Endothelial cell of umbilical vein (primary cell): ENCODE data around the gene MYH11. TPM values are rescaled to one million over a fixed set of nuclear protein-coding genes. Genes with fewer than 3 reads are reported as not detected.

ENCODE experiments used
- BruUV-seq: library from RNA; stranded (reverse); fragments of 400-500 nt; replicated peaks from 2 replicates; lab custom pipeline; 2021; lab: Mats Ljungman, UMichigan
- CTCF ChIA-PET: fragments of 300-600, 350-600 bp; sonication (Branson Sonifier 250); formaldehyde crosslinking; loops from one replicate; lab custom pipeline; 2021; ENCODE audit warnings: antibody characterized with exemption, inconsistent platforms; lab: Charles Lee
- POLR2A ChIA-PET: fragments of 300-600, 350-600 bp; sonication (Branson Sonifier 250); formaldehyde crosslinking; loops from one replicate; lab custom pipeline; 2021; ENCODE audit warnings: antibody characterized with exemption, inconsistent platforms; lab: Charles Lee
- DNase-seq: peaks from one replicate; pipeline ENCODE4 v3.0.0-alpha.2; 2011; ENCODE audit warnings: low read depth, low spot score
- FAIRE-seq: peaks from 2 replicates; lab custom pipeline; 2011; peaks lifted over from hg19 to GRCh38; lab: Jason Lieb, UNC
- H2AFZ ChIP-seq: 2 replicates; pipeline ENCODE4 v1.6.0; 2012; ENCODE audit warnings: low read depth, low read length, control low read depth, inconsistent platforms
- H3K27ac ChIP-seq: 2 replicates; pipeline ENCODE4 v1.5.1; 2011; ENCODE audit warnings: low read depth, mild to moderate bottlenecking, control low read depth, low read length, moderate library complexity; ENCODE audit not compliant: insufficient read depth
- H3K27me3 ChIP-seq, 2 experiments: 2 replicates each; pipeline versions ENCODE4 v1.6.0 to v1.6.1; 2011; ENCODE audit warnings: low read length in 2 of 2, mixed read lengths in 1 of 2; ENCODE audit not compliant: control insufficient read depth in 2 of 2, insufficient read depth in 2 of 2
- H3K36me3 ChIP-seq, 2 experiments: 2 replicates in 1 of 2; 3 replicates in 1 of 2; pipeline ENCODE4 v1.5.1; 2011; ENCODE audit warnings: low read length in 2 of 2, mild to moderate bottlenecking in 1 of 2, moderate library complexity in 1 of 2; ENCODE audit not compliant: control insufficient read depth in 2 of 2, insufficient read depth in 2 of 2; ENCODE audit errors: extremely low read depth in 1 of 2
- H3K4me1 ChIP-seq: 3 replicates; pipeline ENCODE4 v1.5.1; 2011; ENCODE audit warnings: mild to moderate bottlenecking, low read length; ENCODE audit not compliant: control insufficient read depth, insufficient read depth; ENCODE audit errors: extremely low read depth
- H3K4me2 ChIP-seq: 2 replicates; pipeline ENCODE4 v1.6.1; 2011; ENCODE audit warnings: low read length, control low read depth, mixed read lengths; ENCODE audit not compliant: insufficient read depth
- H3K4me3 ChIP-seq, 3 experiments: fragments of 200-600 bp in 1 of 3; sonication (generic), shearing (Covaris generic) in 1 of 3; replicated peaks in 1 of 3; 2 replicates each; pipeline ENCODE4 v1.5.1; 2011 to 2016; ENCODE audit warnings: control low read depth in 3 of 3, low read length in 3 of 3, mild to moderate bottlenecking in 2 of 3, inconsistent platforms in 1 of 3, low read depth in 1 of 3, moderate library complexity in 1 of 3; ENCODE audit not compliant: insufficient read depth in 1 of 3
- H3K79me2 ChIP-seq: 2 replicates; pipeline ENCODE4 v1.6.0; 2012; ENCODE audit warnings: low read length, inconsistent platforms; ENCODE audit not compliant: control insufficient read depth, insufficient read depth
- H3K9ac ChIP-seq: replicated peaks from 2 replicates; pipeline ENCODE3; 2011; ENCODE audit warnings: low read length, control low read depth; ENCODE audit not compliant: insufficient read depth; ENCODE audit errors: extremely low read depth
- H3K9me1 ChIP-seq: replicated peaks from 3 replicates; pipeline ENCODE4 v1.6.0; 2011; ENCODE audit warnings: mild to moderate bottlenecking, low read length; ENCODE audit not compliant: control insufficient read depth, insufficient read depth; ENCODE audit errors: extremely low read depth
- H3K9me3 ChIP-seq: replicated peaks from 2 replicates; pipeline ENCODE4 v1.5.1; 2012; ENCODE audit warnings: low read length, inconsistent platforms; ENCODE audit not compliant: control insufficient read depth, insufficient read depth
- H4K20me1 ChIP-seq: replicated peaks from 2 replicates; pipeline ENCODE3; 2011; ENCODE audit warnings: mild to moderate bottlenecking, low read length; ENCODE audit not compliant: control insufficient read depth, insufficient read depth; ENCODE audit errors: extremely low read depth
- EZH2 ChIP-seq: IDR thresholded peaks from 2 replicates; pipeline ENCODE4 v1.6.1; 2012; ENCODE audit warnings: borderline replicate concordance, low read depth, mild to moderate bottlenecking, moderate library complexity, low read length, inconsistent platforms; ENCODE audit not compliant: severe bottlenecking
- GATA2 ChIP-seq: IDR thresholded peaks from 2 replicates; pipeline ENCODE4 v1.7.0; 2011; ENCODE audit warnings: low read depth, mild to moderate bottlenecking, moderate library complexity, mixed read lengths, low read length; ENCODE audit not compliant: insufficient read length, insufficient read depth
- JUN ChIP-seq: IDR thresholded peaks from 2 replicates; pipeline ENCODE4 v1.6.1; 2011; ENCODE audit warnings: borderline replicate concordance, low read depth; ENCODE audit not compliant: insufficient read length, insufficient read depth
- MYC ChIP-seq: IDR thresholded peaks from one replicate; pipeline ENCODE4 v1.6.1; 2011; ENCODE audit warnings: mild to moderate bottlenecking, low read depth, low read length
- POLR2A ChIP-seq: IDR thresholded peaks from 2 replicates; pipeline ENCODE4 v1.6.1; 2012; ENCODE audit warnings: low read depth, mild to moderate bottlenecking, control low read depth, low read length
- POLR2AphosphoS5 ChIP-seq: IDR thresholded peaks from 2 replicates; pipeline ENCODE4 v1.6.1; 2012; ENCODE audit warnings: low read depth, mild to moderate bottlenecking, control low read depth, low read length, moderate library complexity; ENCODE audit not compliant: insufficient read depth
- dilution Hi-C: fragments of 300-500 bp; cut with MboI; formaldehyde crosslinking; loops from one replicate; pipeline ENCODE4 v1.15.0; 2019; ENCODE audit warnings: low sequenced_read_pairs; ENCODE audit not compliant: extremely low pct_ligation_motif_present
- intact Hi-C: fragments of 100-400 bp; cut with micrococcal nuclease; formaldehyde crosslinking; loops from one replicate; pipeline ENCODE4 v1.10.0; 2022
- polyA plus RNA-seq, 4 experiments: library from polyadenylated mRNA; depleted of rRNA in 3 of 4; stranded (reverse) in 3 of 4; unstranded in 1 of 4; fragments of >200 nt; gene quantifications; 2 replicates each; pipeline versions ENCODE4 v1.2.1 to v1.2.3, GENCODE V29; 2011 to 2012; ENCODE audit warnings: missing spikeins in 1 of 4
- total RNA-seq: library from RNA; stranded (reverse); gene quantifications from 2 replicates; pipeline ENCODE4 v1.2.3, GENCODE V29; 2021
- TF ChIP-seq, protein P1 (sequence below): IDR thresholded peaks from 2 replicates; pipeline ENCODE4 v1.6.1; 2011; ENCODE audit not compliant: insufficient read depth, insufficient read length
- TF ChIP-seq, protein P2 (sequence below), 2 donors: IDR thresholded peaks; 1 replicate in 1 of 2; 2 replicates in 1 of 2; pipeline ENCODE4 v1.5.1; 2011; ENCODE audit warnings: low read length in 2 of 2, mild to moderate bottlenecking in 2 of 2, moderate library complexity in 2 of 2, control low read depth in 1 of 2, inconsistent platforms in 1 of 2, low read depth in 1 of 2; ENCODE audit not compliant: insufficient read depth in 1 of 2; ENCODE audit errors: extremely low read depth in 1 of 2

The MYH11 gene
- total and polyA plus RNA-seq, 2 donors (not counting 3 experiments of a cell fraction or from before 2014, with no cell fraction given), result not detected

DNA sequence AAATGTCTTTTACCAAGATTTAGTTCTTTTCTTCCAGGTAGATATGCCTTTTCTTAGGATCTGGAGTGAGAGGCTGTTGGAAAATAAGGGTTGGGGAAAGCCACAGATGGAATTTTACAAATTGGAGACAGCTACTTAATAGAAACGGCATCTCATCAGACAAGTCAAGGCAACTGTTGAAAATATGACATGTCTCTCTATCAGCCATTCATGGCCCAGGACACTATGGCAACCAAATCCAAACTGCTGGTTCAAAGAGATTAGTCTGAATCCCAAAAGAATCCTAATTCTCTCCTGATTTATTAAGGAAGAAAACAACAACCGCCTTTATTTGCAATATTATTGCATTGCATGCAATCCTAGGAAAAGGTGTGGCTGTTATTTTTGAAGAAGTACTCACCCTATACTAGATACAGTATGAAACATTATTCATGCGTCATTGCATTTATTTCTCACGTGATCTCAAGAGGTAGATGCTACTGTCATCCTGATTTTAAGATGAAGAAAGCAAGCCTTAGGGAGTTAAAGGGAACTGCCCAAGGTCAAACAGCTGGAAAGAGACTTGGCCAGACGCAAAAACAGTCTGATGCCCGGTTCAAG, 44.2 kb upstream of the MYH11 start:
- Histone ChIP-seq H3K4me2 (no peak overlapping the region), H3K27ac (no peak overlapping the region), H3K9me3 (no peaks in the 10 kb centered on the region), H3K9ac (no peak overlapping the region), H2AFZ (no peak overlapping the region), H3K36me3 (no peaks in the 10 kb centered on the region), H4K20me1 (no peaks in the 10 kb centered on the region), H3K27me3 (no peaks in the 10 kb centered on the region), H3K9me1 (no peaks in the 10 kb centered on the region), H3K79me2 (no peaks in the 10 kb centered on the region), H3K4me1 (no peaks in the 10 kb centered on the region), H3K4me3 (no peak overlapping the region)
- no peak for FAIRE-seq
- DNase-seq, result no peak
- no TSS peak for BruUV-seq
- dilution Hi-C loops (no loop called here), intact Hi-C loops (no loop called here)
- no peak for TF ChIP-seq POLR2A
- no peak for TF ChIP-seq MYC
- no peak for TF ChIP-seq GATA2
- ChIA-PET CTCF (interaction anchor here (4.1 kb wide), 1 partner anchor 26 kb away, joined by 17 read pairs; no protein-coding TSS in a partner anchor), POLR2A (no interaction called here)

DNA sequence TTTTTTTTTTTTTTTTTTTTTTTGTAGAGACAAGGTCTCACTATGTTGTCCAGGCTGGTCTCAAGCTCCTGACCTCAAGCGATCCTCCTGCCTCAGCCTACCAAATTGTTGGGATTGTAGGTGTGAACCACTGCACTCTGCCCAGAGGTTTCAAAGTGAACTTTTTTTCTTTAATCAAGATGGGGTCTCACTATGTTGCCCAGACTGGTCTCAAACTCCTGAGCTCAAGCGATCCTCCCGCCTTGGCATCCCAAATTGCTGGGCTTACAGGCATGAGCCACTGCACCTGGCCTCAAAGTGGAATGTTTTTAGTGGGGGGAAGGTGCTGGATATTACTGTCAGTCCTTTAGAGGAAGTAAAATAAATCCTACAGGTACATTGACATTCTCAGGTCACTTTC, 43.5 kb upstream of the MYH11 start:
- TF ChIP-seq, protein P1, sequence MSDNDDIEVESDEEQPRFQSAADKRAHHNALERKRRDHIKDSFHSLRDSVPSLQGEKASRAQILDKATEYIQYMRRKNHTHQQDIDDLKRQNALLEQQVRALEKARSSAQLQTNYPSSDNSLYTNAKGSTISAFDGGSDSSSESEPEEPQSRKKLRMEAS, result no peak
- TF ChIP-seq POLR2A, result no peak
- TF ChIP-seq, protein P2, sequence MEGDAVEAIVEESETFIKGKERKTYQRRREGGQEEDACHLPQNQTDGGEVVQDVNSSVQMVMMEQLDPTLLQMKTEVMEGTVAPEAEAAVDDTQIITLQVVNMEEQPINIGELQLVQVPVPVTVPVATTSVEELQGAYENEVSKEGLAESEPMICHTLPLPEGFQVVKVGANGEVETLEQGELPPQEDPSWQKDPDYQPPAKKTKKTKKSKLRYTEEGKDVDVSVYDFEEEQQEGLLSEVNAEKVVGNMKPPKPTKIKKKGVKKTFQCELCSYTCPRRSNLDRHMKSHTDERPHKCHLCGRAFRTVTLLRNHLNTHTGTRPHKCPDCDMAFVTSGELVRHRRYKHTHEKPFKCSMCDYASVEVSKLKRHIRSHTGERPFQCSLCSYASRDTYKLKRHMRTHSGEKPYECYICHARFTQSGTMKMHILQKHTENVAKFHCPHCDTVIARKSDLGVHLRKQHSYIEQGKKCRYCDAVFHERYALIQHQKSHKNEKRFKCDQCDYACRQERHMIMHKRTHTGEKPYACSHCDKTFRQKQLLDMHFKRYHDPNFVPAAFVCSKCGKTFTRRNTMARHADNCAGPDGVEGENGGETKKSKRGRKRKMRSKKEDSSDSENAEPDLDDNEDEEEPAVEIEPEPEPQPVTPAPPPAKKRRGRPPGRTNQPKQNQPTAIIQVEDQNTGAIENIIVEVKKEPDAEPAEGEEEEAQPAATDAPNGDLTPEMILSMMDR (IDR thresholded peaks at IDR 0.05; ENCODE audit: extremely low read depth in 1 of 2, insufficient read depth in 1 of 2, low read depth in 1 of 2, low read length in 2 of 2), result no peak
- TF ChIP-seq EZH2, result no peak
- TF ChIP-seq POLR2AphosphoS5, result no peak
- TF ChIP-seq JUN, result no peak
- dilution Hi-C loops, result no loop called here

More for the DNA sequence above, 43.5 kb upstream of the MYH11 start:
- no peak for FAIRE-seq
- Histone ChIP-seq H3K79me2 (no peaks in the 10 kb centered on the region), H4K20me1 (no peaks in the 10 kb centered on the region), H3K27me3 (no peaks in the 10 kb centered on the region), H3K27ac (no peak overlapping the region), H3K36me3 (no peaks in the 10 kb centered on the region), H3K9me1 (no peaks in the 10 kb centered on the region), H3K4me3 (no peak overlapping the region), H3K9ac (no peak overlapping the region), H3K9me3 (no peaks in the 10 kb centered on the region), H3K4me2 (no peak overlapping the region), H2AFZ (no peak overlapping the region), H3K4me1 (no peaks in the 10 kb centered on the region)
- ChIA-PET CTCF (interaction anchor here (1.7 to 4.1 kb wide), 2 partner anchors 25 to 78 kb away, joined by 5 to 17 read pairs; no protein-coding TSS in a partner anchor), POLR2A (no interaction called here)
- intact Hi-C loops, result no loop called here
- BruUV-seq, result no TSS peak
- no peak for DNase-seq
